ENCODE measurements around the gene EXOSC6.
"Not testable (repeated sequence)": the region's sequence is repeated elsewhere in the genome, so short reads cannot be mapped to it uniquely, and the experiment has no call there.

The EXOSC6 gene

DNA sequence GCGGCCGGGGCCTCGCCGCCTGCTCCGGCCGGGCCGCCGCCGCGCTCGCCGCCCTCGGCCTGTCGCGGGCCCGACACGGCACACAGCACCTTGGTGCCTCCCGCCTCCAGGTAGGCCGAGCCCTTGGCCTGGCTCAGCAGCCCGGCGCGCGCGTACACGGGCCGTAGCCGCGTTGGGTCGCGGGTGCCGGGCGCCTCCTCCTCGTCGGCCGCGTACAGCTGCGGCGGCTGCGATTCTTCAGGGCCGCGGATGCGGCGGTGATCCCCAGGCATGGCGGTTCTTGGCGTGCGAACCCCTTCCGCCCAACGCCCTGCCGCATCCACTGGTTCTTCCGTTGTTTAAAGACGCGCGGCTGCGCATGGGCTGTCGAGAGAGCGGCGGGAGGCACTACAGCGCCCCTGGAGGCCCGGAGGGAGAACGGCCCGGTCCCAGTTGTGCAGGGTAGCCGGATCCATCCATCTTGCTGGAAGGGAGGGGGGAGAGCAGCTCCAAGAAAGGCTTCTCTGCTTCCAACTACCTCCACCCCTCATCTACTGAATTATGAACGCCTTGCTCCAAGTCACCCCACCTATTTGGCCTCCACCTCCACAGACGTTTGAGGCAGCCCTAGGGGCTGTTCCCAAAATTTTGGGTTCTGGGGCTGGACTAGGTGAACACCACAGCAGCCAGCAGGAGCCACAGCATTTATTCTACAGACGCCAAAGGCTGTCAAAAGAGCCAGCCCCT is at the start of gene EXOSC6:
TSS of gene EXOSC6 (minus strand) at position 312 of the 726 bp plus-strand sequence. CDS start at position 272, 40 bp downstream.
- peak; percentile 81 to 83 for DNase-seq (ENCODE audit: low read depth in 2 of 2)

GRCh38 chr16:70301121-70301520 is 49.4 kb upstream of the EXOSC6 start:
- DNase-seq (ENCODE audit: low read depth in 2 of 2): no peak

- peak in 1 of 2 donors; percentile 12 for DNase-seq (ENCODE audit: low read depth in 2 of 2)
Observed at GRCh38 chr16:70298988-70299938, 47.5 kb upstream of the EXOSC6 start, which contains the start of gene DDX19B. TSS of gene DDX19B (plus strand) at chr16:70299186. CDS start at chr16:70299298, 112 bp downstream.

- DNase-seq (ENCODE audit: low read depth in 2 of 2): no peak
Observed at GRCh38 chr16:70295634-70296033, 43.9 kb upstream of the EXOSC6 start.

DNA sequence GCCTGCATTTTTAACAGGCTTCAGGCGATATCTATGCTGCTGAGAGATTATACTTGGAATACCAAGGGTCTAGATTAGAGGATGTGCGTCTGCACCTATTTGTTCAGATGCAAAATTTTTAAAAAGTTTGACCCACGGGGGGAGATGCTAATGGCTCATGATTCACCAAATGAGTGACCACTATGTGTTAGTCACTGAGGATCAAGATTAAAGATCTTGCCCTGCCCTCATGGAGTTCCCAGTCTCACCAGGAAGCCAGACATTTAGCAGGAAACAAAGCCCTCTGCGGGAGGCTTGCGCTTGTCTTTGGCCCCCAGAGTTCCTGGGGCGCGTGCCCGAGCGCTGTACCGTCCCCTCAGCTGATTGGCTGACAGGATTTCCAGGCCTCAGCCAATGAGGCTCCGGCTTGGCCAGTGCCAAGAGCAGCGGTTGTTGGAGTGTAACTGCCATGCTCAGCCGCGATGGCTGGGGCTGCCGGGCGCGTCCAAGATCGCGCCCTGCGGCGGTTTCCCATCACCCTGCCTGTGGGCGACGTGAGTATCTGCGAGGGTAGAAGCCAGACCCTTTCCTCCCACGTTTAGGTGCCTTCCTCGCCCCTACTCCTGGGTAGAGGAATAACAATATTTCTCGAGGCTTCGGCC is 42.8 kb upstream of the EXOSC6 start:
- DNase-seq (ENCODE audit: low read depth in 2 of 2): no peak

DNA sequence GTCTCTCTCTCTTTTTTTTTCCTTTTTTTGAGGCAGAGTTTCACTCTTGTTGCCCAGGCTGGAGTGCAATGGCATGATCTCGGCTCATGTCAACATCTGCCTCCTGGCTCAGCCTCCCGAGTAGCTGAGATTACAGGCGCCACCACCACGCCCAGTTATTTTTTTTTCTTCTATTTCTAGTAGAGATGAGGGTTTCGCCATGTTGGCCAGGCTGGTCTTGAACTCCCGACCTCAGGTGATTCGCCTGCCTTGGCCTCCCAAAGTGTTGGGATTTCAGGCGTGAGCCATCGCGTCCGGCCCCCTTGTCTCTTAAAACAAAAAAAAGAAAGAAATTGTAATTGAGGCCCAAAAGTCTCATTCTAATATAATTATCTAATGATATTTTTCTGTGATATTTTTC is 40.4 kb upstream of the EXOSC6 start:
- DNase-seq (ENCODE audit: low read depth in 2 of 2): not testable (repeated sequence)

DNA sequence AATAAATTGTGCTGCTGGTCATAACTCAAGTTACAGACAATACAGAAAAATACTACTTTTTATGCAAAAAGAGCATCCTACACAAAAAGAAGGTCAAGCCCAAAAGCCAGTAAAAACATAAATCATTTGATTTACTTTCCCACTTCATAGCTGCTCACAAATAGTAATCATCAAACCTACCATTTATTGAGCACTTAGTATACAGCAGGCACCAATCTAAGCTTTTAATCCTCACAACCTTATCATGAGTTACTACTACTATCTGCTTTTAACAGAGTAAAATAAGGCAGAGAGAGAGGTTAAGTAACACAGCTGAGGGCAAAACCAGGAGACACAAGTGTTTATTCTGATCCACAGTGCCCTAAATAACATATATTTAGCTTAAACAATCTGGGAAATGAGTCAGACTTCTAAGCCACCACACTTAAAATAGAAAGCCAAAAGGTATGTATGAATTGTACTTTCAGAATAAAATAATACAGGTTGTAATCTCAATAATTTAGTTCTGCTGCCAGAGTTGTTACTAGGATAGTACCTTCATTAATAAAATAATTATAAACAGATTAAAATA is 39.3 kb upstream of the EXOSC6 start:
- DNase-seq (ENCODE audit: low read depth in 2 of 2): no peak

DNA sequence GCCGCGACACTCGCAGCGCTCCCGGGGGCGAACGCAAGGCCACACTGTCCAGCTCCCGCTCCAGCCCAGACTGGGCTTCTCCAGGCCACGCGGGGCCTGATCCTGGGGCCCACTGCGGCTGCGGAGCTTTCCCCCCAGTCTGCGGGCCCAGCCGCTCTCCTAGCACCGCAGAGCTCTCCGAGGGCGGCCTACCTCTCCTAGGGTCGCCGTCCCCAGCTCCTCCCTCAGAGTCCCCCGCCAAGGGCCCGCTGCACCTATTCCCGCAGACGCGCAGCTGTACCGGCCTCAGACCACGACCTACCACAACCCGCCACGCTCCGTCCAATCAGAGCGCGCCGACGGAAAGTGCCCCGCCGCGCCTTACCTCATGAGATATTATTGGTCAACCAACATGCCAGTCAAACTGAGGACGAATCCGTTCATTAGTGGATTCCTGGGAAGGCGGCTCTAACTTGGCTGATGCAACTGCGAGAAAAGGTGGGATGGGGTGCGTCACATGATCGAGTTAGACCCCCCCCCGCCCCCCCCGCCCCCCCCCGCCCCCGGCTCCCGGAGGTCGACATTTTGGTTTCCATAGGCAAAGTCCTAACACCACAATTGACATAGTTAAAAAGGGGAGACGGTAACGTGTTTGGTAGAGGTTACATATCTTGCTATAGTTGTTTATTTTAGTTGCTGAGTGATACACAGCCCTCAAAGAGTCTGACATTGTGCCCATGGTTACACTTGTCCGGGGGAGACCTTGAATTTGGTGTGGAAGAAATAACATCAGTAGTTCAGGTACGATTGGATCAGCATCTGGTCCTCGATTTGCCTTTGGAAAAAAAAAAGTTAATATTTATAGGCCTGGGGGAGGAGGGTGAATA is 37.7 kb upstream of the EXOSC6 start, which contains the start of gene AARS1:
TSS of gene AARS1 (minus strand) at position 278 of the 866 bp plus-strand sequence. CDS start 6,743 bp downstream, outside the sequence.
- peak; percentile 90 to 91 for DNase-seq (ENCODE audit: low read depth in 2 of 2)

DNA sequence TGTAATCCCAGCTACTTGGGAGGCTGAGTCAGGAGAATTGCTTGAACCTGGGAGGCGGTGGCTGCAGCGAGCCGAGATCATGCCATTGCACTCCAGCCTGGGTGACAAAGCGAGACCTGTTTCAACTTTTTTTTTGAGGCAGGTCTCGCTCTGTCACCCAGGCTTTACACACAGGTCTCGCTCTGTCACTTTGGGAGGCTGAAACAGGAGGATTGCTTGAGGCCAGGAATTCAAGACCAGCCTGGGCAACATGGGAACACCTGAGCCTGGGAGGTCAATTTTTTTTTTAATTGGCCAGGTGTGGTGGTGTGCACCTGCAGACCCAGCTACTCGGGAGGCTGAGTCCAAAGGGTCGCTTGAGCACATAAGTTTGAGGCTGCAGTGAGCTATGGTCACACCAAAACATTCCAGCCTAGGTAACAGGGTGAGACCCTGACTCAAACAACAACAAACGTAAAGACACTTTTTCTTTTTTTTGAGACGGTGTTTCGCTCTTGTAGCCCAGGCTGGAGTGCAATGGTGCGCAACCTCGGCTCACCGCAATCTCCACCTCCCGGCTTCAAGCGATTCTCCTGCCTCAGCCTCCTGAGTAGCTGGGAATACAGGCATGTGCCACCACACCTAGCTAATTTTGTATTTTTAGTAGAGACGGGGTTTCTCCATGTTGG is 35.7 kb upstream of the EXOSC6 start:
- DNase-seq (ENCODE audit: low read depth in 2 of 2): not testable (repeated sequence)

DNA sequence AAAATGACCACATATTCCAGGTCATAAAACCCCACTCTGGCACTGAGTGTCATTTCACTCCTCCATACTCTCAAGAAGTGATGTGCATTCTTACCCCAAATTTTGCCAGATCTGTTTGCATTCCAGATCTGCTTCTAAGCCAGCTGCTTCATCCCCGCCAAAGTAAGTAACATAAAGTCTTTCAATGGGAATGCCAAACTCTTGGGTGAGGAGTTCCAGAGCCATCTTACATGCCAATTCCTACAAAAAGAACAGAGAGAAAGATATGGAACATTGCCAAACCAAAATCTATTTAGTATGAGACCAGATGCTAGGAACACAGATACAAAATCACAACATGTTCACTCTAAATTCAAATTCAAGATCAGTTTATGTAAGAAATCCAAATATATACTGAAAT is 24.7 kb upstream of the EXOSC6 start:
- DNase-seq (ENCODE audit: low read depth in 2 of 2): no peak

GRCh38 chr16:70271696-70272095 is 20.0 kb upstream of the EXOSC6 start:
- DNase-seq (ENCODE audit: low read depth in 2 of 2): no peak

DNA sequence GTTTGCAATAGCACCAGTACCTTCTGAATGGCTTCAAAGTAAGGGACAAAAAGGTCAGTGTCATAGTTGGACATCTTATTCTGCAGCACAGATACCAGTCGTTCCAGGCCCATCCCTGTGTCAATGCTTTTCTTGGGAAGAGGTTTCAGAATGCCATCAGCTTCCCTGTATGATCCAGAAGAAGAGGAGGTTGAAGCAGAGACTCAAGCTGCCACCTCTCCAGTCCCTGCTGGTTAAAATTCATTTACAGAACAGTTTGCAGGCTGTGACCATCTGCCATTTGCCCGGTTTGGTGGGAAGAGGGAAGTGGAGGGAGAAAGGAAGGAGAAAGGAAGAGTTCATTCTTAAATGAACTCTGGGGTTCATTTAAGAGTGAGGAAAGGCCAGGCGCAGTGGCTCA is 18.4 kb upstream of the EXOSC6 start:
- DNase-seq (ENCODE audit: low read depth in 2 of 2): no peak

DNA sequence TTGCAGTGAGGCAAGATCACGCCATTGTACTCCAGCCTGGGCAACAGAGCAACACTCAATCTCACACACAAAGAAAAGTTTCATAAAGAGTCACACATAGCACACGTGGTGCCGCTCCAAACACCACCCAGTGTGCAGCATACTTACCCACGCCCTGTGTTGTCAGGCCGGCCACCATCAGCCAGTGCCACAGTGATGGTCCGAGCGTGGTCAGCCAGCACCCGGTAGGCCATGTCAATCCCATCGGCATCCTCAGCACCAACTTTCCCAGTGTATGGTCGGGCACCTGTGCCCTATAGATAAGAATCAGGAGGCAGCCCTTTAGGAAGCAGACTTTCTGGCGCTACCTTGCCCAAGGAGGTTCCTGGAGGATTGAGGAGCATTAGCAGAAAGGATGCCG is 17.7 kb upstream of the EXOSC6 start:
- DNase-seq (ENCODE audit: low read depth in 2 of 2): no peak

- not testable (repeated sequence) for DNase-seq (ENCODE audit: low read depth in 2 of 2)
Observed at GRCh38 chr16:70267922-70268321, 16.2 kb upstream of the EXOSC6 start.

GRCh38 chr16:70267516-70267915 is 15.8 kb upstream of the EXOSC6 start:
- DNase-seq (ENCODE audit: low read depth in 2 of 2): no peak

DNA sequence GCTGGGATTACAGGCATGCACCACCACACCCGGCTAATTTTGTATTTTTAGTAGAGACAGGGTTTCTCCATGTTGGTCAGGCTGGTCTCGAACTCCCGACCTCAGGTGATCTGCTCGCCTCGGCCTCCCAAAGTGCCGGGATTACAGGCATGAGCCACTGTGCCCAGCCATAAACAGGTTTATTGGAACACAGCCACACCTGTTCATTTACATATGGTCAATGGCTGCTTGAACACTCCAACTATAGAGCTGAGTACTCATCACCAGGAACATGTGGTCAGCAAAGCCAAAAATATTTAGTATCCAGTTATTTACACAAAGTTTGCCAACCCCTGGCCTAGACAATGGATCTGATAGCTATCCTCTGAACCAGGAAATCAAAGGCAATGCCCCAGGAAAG is 8.2 kb upstream of the EXOSC6 start:
- not testable (repeated sequence) for DNase-seq (ENCODE audit: low read depth in 2 of 2)

GRCh38 chr16:70258946-70259345 is 7.2 kb upstream of the EXOSC6 start:
- no peak for DNase-seq (ENCODE audit: low read depth in 2 of 2)

DNA sequence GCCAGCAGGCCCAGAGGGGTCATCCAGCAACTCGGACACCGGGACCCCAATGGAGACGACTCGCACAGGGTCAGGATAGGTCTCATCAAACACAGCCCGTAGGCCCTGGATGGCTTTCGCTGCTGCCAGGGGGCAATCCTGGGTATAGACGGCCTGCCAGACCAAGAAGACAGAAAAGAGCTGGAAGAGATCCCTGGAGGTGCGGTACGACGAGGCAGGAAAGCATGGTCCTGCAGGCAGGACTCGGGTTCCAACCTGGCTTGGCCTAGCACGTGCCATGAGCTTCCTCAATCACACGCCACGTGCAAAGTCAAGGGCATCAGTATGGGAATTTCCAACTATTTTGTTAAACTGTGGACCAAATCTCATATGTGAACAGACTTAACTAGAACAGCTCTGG is 6.3 kb upstream of the EXOSC6 start:
- DNase-seq (ENCODE audit: low read depth in 2 of 2): no peak

- no peak for DNase-seq (ENCODE audit: low read depth in 2 of 2)
Observed at GRCh38 chr16:70257391-70257790, 5.7 kb upstream of the EXOSC6 start.

GRCh38 chr16:70255574-70255973 is 3.8 kb upstream of the EXOSC6 start:
- DNase-seq (ENCODE audit: low read depth in 2 of 2): no peak

Data from activated CD8-positive, alpha-beta memory T cell treated with anti-CD3 and anti-CD28 coated beads for 4 hours (primary cell).